Gastrocnemius medialis (tissue), 4 donors: ENCODE measurements around the gene KRTAP9-8.

Experiments
- POLR2A ChIP-seq, 2 donors: fragments of 450-650 bp; IDR thresholded peaks; one replicate each; pipeline ENCODE4 v1.6.1; 2017; ENCODE audit warnings: antibody characterized with exemption in 2 of 2, mild to moderate bottlenecking in 2 of 2, moderate library complexity in 2 of 2
- TF ChIP-seq, protein P1 (sequence below), 5 experiments: fragments of 450-650 bp in 3 of 5; fragments of 200-600 bp in 2 of 5; sonication (generic) in 2 of 5; IDR thresholded peaks in 4 of 5; conservative IDR thresholded peaks in 1 of 5; 1 replicate in 4 of 5; 2 replicates in 1 of 5; pipeline ENCODE4 v1.5.1; 2016 to 2019; ENCODE audit warnings: antibody characterized with exemption in 5 of 5, mild to moderate bottlenecking in 3 of 5, moderate library complexity in 3 of 5

GRCh38 chr17:41251261-41251660 is 13.5 kb downstream of the KRTAP9-8 start:
- no peak for TF ChIP-seq POLR2A (IDR thresholded peaks at IDR 0.05)
- TF ChIP-seq, protein P1, sequence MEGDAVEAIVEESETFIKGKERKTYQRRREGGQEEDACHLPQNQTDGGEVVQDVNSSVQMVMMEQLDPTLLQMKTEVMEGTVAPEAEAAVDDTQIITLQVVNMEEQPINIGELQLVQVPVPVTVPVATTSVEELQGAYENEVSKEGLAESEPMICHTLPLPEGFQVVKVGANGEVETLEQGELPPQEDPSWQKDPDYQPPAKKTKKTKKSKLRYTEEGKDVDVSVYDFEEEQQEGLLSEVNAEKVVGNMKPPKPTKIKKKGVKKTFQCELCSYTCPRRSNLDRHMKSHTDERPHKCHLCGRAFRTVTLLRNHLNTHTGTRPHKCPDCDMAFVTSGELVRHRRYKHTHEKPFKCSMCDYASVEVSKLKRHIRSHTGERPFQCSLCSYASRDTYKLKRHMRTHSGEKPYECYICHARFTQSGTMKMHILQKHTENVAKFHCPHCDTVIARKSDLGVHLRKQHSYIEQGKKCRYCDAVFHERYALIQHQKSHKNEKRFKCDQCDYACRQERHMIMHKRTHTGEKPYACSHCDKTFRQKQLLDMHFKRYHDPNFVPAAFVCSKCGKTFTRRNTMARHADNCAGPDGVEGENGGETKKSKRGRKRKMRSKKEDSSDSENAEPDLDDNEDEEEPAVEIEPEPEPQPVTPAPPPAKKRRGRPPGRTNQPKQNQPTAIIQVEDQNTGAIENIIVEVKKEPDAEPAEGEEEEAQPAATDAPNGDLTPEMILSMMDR (IDR thresholded peaks at IDR 0.05 in 4 of 5, conservative IDR thresholded peaks at IDR 0.05 in 1 of 5): no peak
